OCI-M2 (cell line): ENCODE measurements around the gene SLC44A4.
"Not testable (repeated sequence)": the region's sequence is repeated elsewhere in the genome, so short reads cannot be mapped to it uniquely, and the experiment has no call there.

Source experiments
- DNase-seq: peaks from one replicate; lab custom pipeline; 2025; ENCODE audit not compliant: unreplicated experiment; lab: John Stamatoyannopoulos, UW

SLC44A4 gene

GRCh38 chr6:31878726-31879125 lies at the start of gene SLC44A4:
SLC44A4 (minus strand) TSS chr6:31878997; CDS start chr6:31878980, 17 bp downstream.
- no peak for DNase-seq

- no peak for DNase-seq
These were observed 49.8 kb upstream of the SLC44A4 start for GRCh38 chr6:31928672-31928939.

- DNase-seq = no peak
These were observed 49.3 kb upstream of the SLC44A4 start for GRCh38 chr6:31927863-31928671.

- DNase-seq = no peak
These were observed 48.6 kb upstream of the SLC44A4 start, which contains the start of gene C2 for GRCh38 chr6:31927242-31927862. C2 (plus strand) TSS chr6:31927717; CDS start chr6:31927753, 36 bp downstream.

- no peak for DNase-seq
These were observed 44.1 kb upstream of the SLC44A4 start for GRCh38 chr6:31922942-31923341.

GRCh38 chr6:31920811-31921210 lies 42.0 kb upstream of the SLC44A4 start:
- DNase-seq = no peak

- DNase-seq = no peak
These were observed 41.0 kb upstream of the SLC44A4 start for GRCh38 chr6:31919624-31920303.

GRCh38 chr6:31918069-31918720 lies 39.4 kb upstream of the SLC44A4 start:
- no peak for DNase-seq

- DNase-seq = no peak
These were observed 37.0 kb upstream of the SLC44A4 start for GRCh38 chr6:31915756-31916155.

- DNase-seq = no peak
These were observed 36.6 kb upstream of the SLC44A4 start for GRCh38 chr6:31915351-31915750.

GRCh38 chr6:31911826-31912585 lies 33.2 kb upstream of the SLC44A4 start:
- no peak for DNase-seq

GRCh38 chr6:31909298-31909697 lies 30.5 kb upstream of the SLC44A4 start:
- DNase-seq = not testable (repeated sequence)

- DNase-seq = no peak
These were observed 30.0 kb upstream of the SLC44A4 start for GRCh38 chr6:31908791-31909190.

GRCh38 chr6:31908255-31908654 lies 29.5 kb upstream of the SLC44A4 start:
- not testable (repeated sequence) for DNase-seq

- no peak for DNase-seq
These were observed 28.5 kb upstream of the SLC44A4 start for GRCh38 chr6:31907158-31907813.

GRCh38 chr6:31906727-31907126 lies 27.9 kb upstream of the SLC44A4 start:
- DNase-seq = not testable (repeated sequence)

- DNase-seq = no peak
These were observed 27.3 kb upstream of the SLC44A4 start for GRCh38 chr6:31906122-31906521.

GRCh38 chr6:31905041-31905440 lies 26.2 kb upstream of the SLC44A4 start:
- DNase-seq = no peak

GRCh38 chr6:31903957-31904356 lies 25.2 kb upstream of the SLC44A4 start:
- DNase-seq = no peak

GRCh38 chr6:31901953-31902643 lies 23.3 kb upstream of the SLC44A4 start, which contains the start of gene ZBTB12:
ZBTB12 (minus strand) TSS chr6:31902086; CDS start chr6:31901305, 781 bp downstream.
- DNase-seq = peak; percentile 64
